ENCODE data around the gene HSD17B2. TPM values are rescaled to one million over a fixed set of nuclear protein-coding genes. Genes with fewer than 3 reads are reported as not detected.
"Not testable (repeated sequence)": the region's sequence is repeated elsewhere in the genome, so short reads cannot be mapped to it uniquely, and the experiment has no call there.

The HSD17B2 gene
- total RNA-seq, 2 donors from 2014 or later, result not detected

GRCh38 chr16:82134846-82135245, 99.8 kb downstream of the HSD17B2 start:
- TF ChIP-seq CTCF (IDR thresholded peaks at IDR 0.05), result no peak
- ATAC-seq (ENCODE audit: insufficient number of reproducible peaks, low FRiP score, low read depth) (no peak), DNase-seq (ENCODE audit: low spot score) (no peak)
- Histone ChIP-seq H3K9me3 (no peaks in the 10 kb centered on the region), H3K4me1 (ENCODE audit: control insufficient read depth in 1 of 2, low read depth in 2 of 2) (no peaks in the 10 kb centered on the region), H3K4me3 (no peak overlapping the region), H3K27me3 (replicated peaks; ENCODE audit: insufficient read depth) (no peaks in the 10 kb centered on the region), H3K27ac (no peak overlapping the region), H3K36me3 (no peaks in the 10 kb centered on the region)

- no peaks in the 10 kb centered on the region for H3K4me1 ChIP-seq (ENCODE audit: control insufficient read depth in 1 of 2, low read depth in 2 of 2)
- ATAC-seq (ENCODE audit: insufficient number of reproducible peaks, low FRiP score, low read depth), result no peak
- no peak for TF ChIP-seq CTCF (IDR thresholded peaks at IDR 0.05)
These were observed 100.8 kb downstream of the HSD17B2 start for GRCh38 chr16:82135844-82136243.

GRCh38 chr16:82136956-82137821, 102.1 kb downstream of the HSD17B2 start:
- DNase-seq (ENCODE audit: low spot score) (no peak), ATAC-seq (ENCODE audit: insufficient number of reproducible peaks, low FRiP score, low read depth) (no peak)
- Histone ChIP-seq H3K27me3 (replicated peaks; ENCODE audit: insufficient read depth) (no peaks in the 10 kb centered on the region), H3K4me1 (ENCODE audit: control insufficient read depth in 1 of 2, low read depth in 2 of 2) (no peaks in the 10 kb centered on the region), H3K9me3 (no peaks in the 10 kb centered on the region), H3K36me3 (no peaks in the 10 kb centered on the region), H3K27ac (no peak overlapping the region), H3K4me3 (no peak overlapping the region)
- TF ChIP-seq CTCF (IDR thresholded peaks at IDR 0.05), result no peak

More at GRCh38 chr16:82135844-82136243, 100.8 kb downstream of the HSD17B2 start:
- H3K4me3 ChIP-seq, result no peak overlapping the region
- no peaks in the 10 kb centered on the region for H3K36me3 ChIP-seq
- H3K27me3 ChIP-seq (replicated peaks; ENCODE audit: insufficient read depth), result no peaks in the 10 kb centered on the region
- H3K27ac ChIP-seq, result no peak overlapping the region
- no peak for DNase-seq (ENCODE audit: low spot score)
- H3K9me3 ChIP-seq, result no peaks in the 10 kb centered on the region

- Histone ChIP-seq H3K4me3 (no peak overlapping the region), H3K4me1 (ENCODE audit: control insufficient read depth in 1 of 2, low read depth in 2 of 2) (no peaks in the 10 kb centered on the region), H3K27me3 (replicated peaks; ENCODE audit: insufficient read depth) (no peaks in the 10 kb centered on the region), H3K36me3 (no peaks in the 10 kb centered on the region), H3K27ac (no peak overlapping the region), H3K9me3 (no peaks in the 10 kb centered on the region)
- TF ChIP-seq CTCF (IDR thresholded peaks at IDR 0.05), result no peak
- DNase-seq (ENCODE audit: low spot score) (no peak), ATAC-seq (ENCODE audit: insufficient number of reproducible peaks, low FRiP score, low read depth) (no peak)
These were observed 102.7 kb downstream of the HSD17B2 start for GRCh38 chr16:82137822-82138167.

- DNase-seq (ENCODE audit: low spot score) (no peak), ATAC-seq (ENCODE audit: insufficient number of reproducible peaks, low FRiP score, low read depth) (no peak)
- Histone ChIP-seq H3K4me1 (ENCODE audit: control insufficient read depth in 1 of 2, low read depth in 2 of 2) (no peaks in the 10 kb centered on the region), H3K4me3 (no peak overlapping the region), H3K27ac (no peak overlapping the region), H3K27me3 (replicated peaks; ENCODE audit: insufficient read depth) (no peaks in the 10 kb centered on the region), H3K36me3 (no peaks in the 10 kb centered on the region), H3K9me3 (no peaks in the 10 kb centered on the region)
- no peak for TF ChIP-seq CTCF (IDR thresholded peaks at IDR 0.05)
These were observed 103.6 kb downstream of the HSD17B2 start for GRCh38 chr16:82138478-82139285.

- ATAC-seq (ENCODE audit: insufficient number of reproducible peaks, low FRiP score, low read depth); H3K9me3 ChIP-seq; H3K4me1 ChIP-seq (ENCODE audit: control insufficient read depth in 1 of 2, low read depth in 2 of 2); H3K36me3 ChIP-seq; DNase-seq (ENCODE audit: low spot score); H3K27me3 ChIP-seq (replicated peaks; ENCODE audit: insufficient read depth); H3K27ac ChIP-seq; H3K4me3 ChIP-seq: not testable (repeated sequence)
These were observed 104.2 kb downstream of the HSD17B2 start for GRCh38 chr16:82139286-82139571.

Measured in thoracic aorta (tissue), 2 donors.